GM08714 (cell line): Measurements from ENCODE around the gene MECR.

ENCODE experiments used
- H3K4me3 ChIP-seq: fragments of 200-500 bp; sonication (Bioruptor generic); 2 replicates; pipeline ENCODE4 v1.5.1; 2014; ENCODE audit warnings: mild to moderate bottlenecking, low read length, inconsistent platforms
- ZNF274 ChIP-seq: IDR thresholded peaks from 2 replicates; pipeline ENCODE4 v1.6.1; 2012; ENCODE audit warnings: mild to moderate bottlenecking, low read depth, low read length

Gene MECR

GRCh38 chr1:29230553-29231378 lies at the start of gene MECR:
MECR (minus strand) TSS chr1:29230934; CDS start chr1:29230906, 28 bp downstream.
- H3K4me3 ChIP-seq, result peak within 1 kb of the TSS; percentile 88
- no peak for TF ChIP-seq ZNF274

- TF ChIP-seq ZNF274, result no peak
- no peak overlapping the region for H3K4me3 ChIP-seq
Measured at GRCh38 chr1:29279951-29280391, 49.2 kb upstream of the MECR start.

GRCh38 chr1:29279406-29279805 lies 48.7 kb upstream of the MECR start:
- no peak for TF ChIP-seq ZNF274
- H3K4me3 ChIP-seq, result no peak overlapping the region

GRCh38 chr1:29278124-29278523 lies 47.4 kb upstream of the MECR start:
- no peak overlapping the region for H3K4me3 ChIP-seq
- TF ChIP-seq ZNF274, result no peak

GRCh38 chr1:29275435-29275834 lies 44.7 kb upstream of the MECR start:
- TF ChIP-seq ZNF274, result no peak
- H3K4me3 ChIP-seq, result no peak overlapping the region

- H3K4me3 ChIP-seq, result no peak overlapping the region
- TF ChIP-seq ZNF274, result no peak
Measured at GRCh38 chr1:29272147-29272907, 41.6 kb upstream of the MECR start.

GRCh38 chr1:29271724-29272123 lies 41.0 kb upstream of the MECR start:
- no peak for TF ChIP-seq ZNF274
- H3K4me3 ChIP-seq, result no peak overlapping the region

- no peak for TF ChIP-seq ZNF274
- H3K4me3 ChIP-seq, result no peak overlapping the region
Measured at GRCh38 chr1:29270929-29271521, 40.3 kb upstream of the MECR start.

GRCh38 chr1:29269382-29269781 lies 38.6 kb upstream of the MECR start:
- TF ChIP-seq ZNF274, result no peak
- H3K4me3 ChIP-seq, result no peak overlapping the region

- no peak for TF ChIP-seq ZNF274
- H3K4me3 ChIP-seq, result no peak overlapping the region
Measured at GRCh38 chr1:29267321-29268070, 36.8 kb upstream of the MECR start.

- TF ChIP-seq ZNF274, result no peak
- no peak overlapping the region for H3K4me3 ChIP-seq
Measured at GRCh38 chr1:29266912-29267311, 36.2 kb upstream of the MECR start.

- TF ChIP-seq ZNF274, result no peak
- no peak overlapping the region for H3K4me3 ChIP-seq
Measured at GRCh38 chr1:29264773-29265389, 34.1 kb upstream of the MECR start.

GRCh38 chr1:29260531-29260930 lies 29.8 kb upstream of the MECR start:
- H3K4me3 ChIP-seq, result no peak overlapping the region
- TF ChIP-seq ZNF274, result no peak
